ENCODE measurements around the gene UQCC3. TPM values are rescaled to one million over a fixed set of nuclear protein-coding genes. Genes with fewer than 3 reads are reported as not detected.

Gene UQCC3
- polyA plus RNA-seq, 1 of the 3 experiments (the other 2 are of a cell fraction), result 24.8 TPM

DNA sequence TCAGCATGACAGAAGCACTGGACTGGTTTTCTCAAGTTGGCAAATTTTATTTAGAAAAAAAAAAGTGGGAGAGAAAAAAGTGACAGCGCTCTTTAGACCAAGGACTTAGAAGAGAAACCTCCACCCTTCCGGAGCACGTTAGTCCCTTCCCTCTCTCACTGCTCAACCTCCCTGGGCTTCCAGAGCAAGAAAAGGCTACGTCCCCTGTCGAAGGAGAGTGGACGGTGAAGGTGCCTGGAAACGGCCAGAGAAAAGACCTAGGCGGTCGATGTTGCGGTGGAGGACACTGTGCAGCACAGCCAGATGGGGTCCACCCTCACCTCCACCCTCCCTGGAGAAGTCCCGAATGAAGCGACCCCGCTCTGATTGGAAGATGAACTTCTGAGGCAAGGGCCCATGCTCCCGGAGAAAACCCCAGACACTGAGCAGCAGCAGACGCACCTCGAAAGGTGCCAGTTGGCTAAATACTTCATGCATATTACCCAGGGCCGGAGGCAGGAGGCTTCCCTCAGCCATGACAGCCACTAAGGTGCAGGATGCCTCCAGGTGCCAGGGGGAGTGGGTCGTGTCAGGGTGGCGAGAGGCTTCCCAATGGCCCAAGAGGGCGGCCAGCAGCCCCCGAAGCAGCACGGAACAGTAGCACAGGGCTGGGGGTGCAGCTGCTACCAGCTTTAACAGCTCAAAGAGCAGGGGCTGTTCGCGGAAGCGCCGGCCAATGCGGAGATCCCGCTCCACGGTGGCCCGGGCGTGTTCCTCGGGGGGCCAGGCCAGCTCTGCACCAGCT lies 24.5 kb upstream of the UQCC3 start:
- DNase-seq, result peak; percentile 43
- Histone ChIP-seq H3K4me3 (ENCODE audit: low read depth in 2 of 2, low read length in 1 of 2) (no peak overlapping the region), H2AFZ (ENCODE audit: low read depth) (no peak overlapping the region), H3K36me3 (replicated peaks in 1 of 2; ENCODE audit: control insufficient read depth in 1 of 2, insufficient read depth in 2 of 2, low read length in 1 of 2) (peaks cover 21 to 31% of the 10 kb centered on the region in 2 experiments), H3K27ac (ENCODE audit: low read depth in 2 of 2, low read length in 1 of 2) (no peak overlapping the region), H3K4me2 (0 out of 2 replicates have a peak overlapping the region, but pooled peaks have one; percentile 33), H4K20me1 (ENCODE audit: insufficient read depth) (0 out of 2 replicates have a peak, but pooled peaks cover 5% of the 10 kb centered on the region), H3K9me2 (no peaks in the 10 kb centered on the region), H3K79me2 (ENCODE audit: insufficient read depth) (peaks cover 63% of the 10 kb centered on the region), H3F3A (replicated peaks; ENCODE audit: insufficient read depth) (peaks cover 5% of the 10 kb centered on the region), H3K9ac (no peak overlapping the region), H3K9me3 (no peaks in the 10 kb centered on the region), H3K4me1 (ENCODE audit: control insufficient read depth in 1 of 2, insufficient read depth in 2 of 2, low read depth in 1 of 2, low read length in 1 of 2) (peaks cover 7 to 10% of the 10 kb centered on the region in 2 experiments; a peak in 2 of 4 replicates), H3K27me3 (ENCODE audit: insufficient read depth) (no peaks in the 10 kb centered on the region)
- 48% methylated on average over 17 of the region's 32 CpGs for WGBS (ENCODE audit: low lambda C conversion rate)
- TF ChIP-seq, protein P1, sequence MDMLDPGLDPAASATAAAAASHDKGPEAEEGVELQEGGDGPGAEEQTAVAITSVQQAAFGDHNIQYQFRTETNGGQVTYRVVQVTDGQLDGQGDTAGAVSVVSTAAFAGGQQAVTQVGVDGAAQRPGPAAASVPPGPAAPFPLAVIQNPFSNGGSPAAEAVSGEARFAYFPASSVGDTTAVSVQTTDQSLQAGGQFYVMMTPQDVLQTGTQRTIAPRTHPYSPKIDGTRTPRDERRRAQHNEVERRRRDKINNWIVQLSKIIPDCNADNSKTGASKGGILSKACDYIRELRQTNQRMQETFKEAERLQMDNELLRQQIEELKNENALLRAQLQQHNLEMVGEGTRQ (IDR thresholded peaks at IDR 0.05; ENCODE audit: borderline replicate concordance, low read depth, low read length), result no peak
- TF ChIP-seq YY1 (IDR thresholded peaks at IDR 0.05; ENCODE audit: low read depth) (no peak), RAD21 (IDR thresholded peaks at IDR 0.05; ENCODE audit: low read length) (no peak), JUND (IDR thresholded peaks at IDR 0.05) (no peak), CHD2 (IDR thresholded peaks at IDR 0.05; ENCODE audit: low read length, partially characterized antibody) (no peak), TCF12 (IDR thresholded peaks at IDR 0.05) (no peak), RFX5 (IDR thresholded peaks at IDR 0.05; ENCODE audit: low read length) (no peak), TEAD4 (IDR thresholded peaks at IDR 0.05; ENCODE audit: borderline replicate concordance, insufficient read depth) (no peak), POLR2AphosphoS5 (IDR thresholded peaks at IDR 0.05; ENCODE audit: low read depth, low read length) (no peak), FOSL2 (IDR thresholded peaks at IDR 0.05; ENCODE audit: borderline replicate concordance, low read depth) (no peak), GABPA (IDR thresholded peaks at IDR 0.05; ENCODE audit: low read depth) (no peak), NRF1 (IDR thresholded peaks at IDR 0.05; ENCODE audit: low read depth, low read length) (no peak), TAF1 (IDR thresholded peaks at IDR 0.05; ENCODE audit: borderline replicate concordance, low read depth, low read length) (no peak)
- TF ChIP-seq, protein P2, sequence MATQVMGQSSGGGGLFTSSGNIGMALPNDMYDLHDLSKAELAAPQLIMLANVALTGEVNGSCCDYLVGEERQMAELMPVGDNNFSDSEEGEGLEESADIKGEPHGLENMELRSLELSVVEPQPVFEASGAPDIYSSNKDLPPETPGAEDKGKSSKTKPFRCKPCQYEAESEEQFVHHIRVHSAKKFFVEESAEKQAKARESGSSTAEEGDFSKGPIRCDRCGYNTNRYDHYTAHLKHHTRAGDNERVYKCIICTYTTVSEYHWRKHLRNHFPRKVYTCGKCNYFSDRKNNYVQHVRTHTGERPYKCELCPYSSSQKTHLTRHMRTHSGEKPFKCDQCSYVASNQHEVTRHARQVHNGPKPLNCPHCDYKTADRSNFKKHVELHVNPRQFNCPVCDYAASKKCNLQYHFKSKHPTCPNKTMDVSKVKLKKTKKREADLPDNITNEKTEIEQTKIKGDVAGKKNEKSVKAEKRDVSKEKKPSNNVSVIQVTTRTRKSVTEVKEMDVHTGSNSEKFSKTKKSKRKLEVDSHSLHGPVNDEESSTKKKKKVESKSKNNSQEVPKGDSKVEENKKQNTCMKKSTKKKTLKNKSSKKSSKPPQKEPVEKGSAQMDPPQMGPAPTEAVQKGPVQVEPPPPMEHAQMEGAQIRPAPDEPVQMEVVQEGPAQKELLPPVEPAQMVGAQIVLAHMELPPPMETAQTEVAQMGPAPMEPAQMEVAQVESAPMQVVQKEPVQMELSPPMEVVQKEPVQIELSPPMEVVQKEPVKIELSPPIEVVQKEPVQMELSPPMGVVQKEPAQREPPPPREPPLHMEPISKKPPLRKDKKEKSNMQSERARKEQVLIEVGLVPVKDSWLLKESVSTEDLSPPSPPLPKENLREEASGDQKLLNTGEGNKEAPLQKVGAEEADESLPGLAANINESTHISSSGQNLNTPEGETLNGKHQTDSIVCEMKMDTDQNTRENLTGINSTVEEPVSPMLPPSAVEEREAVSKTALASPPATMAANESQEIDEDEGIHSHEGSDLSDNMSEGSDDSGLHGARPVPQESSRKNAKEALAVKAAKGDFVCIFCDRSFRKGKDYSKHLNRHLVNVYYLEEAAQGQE (IDR thresholded peaks at IDR 0.05; ENCODE audit: low read depth, low read length), result no peak
- TF ChIP-seq, protein P3, sequence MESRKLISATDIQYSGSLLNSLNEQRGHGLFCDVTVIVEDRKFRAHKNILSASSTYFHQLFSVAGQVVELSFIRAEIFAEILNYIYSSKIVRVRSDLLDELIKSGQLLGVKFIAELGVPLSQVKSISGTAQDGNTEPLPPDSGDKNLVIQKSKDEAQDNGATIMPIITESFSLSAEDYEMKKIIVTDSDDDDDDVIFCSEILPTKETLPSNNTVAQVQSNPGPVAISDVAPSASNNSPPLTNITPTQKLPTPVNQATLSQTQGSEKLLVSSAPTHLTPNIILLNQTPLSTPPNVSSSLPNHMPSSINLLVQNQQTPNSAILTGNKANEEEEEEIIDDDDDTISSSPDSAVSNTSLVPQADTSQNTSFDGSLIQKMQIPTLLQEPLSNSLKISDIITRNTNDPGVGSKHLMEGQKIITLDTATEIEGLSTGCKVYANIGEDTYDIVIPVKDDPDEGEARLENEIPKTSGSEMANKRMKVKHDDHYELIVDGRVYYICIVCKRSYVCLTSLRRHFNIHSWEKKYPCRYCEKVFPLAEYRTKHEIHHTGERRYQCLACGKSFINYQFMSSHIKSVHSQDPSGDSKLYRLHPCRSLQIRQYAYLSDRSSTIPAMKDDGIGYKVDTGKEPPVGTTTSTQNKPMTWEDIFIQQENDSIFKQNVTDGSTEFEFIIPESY (IDR thresholded peaks at IDR 0.05; ENCODE audit: borderline replicate concordance, low read depth), result no peak
- TF ChIP-seq, protein P4, sequence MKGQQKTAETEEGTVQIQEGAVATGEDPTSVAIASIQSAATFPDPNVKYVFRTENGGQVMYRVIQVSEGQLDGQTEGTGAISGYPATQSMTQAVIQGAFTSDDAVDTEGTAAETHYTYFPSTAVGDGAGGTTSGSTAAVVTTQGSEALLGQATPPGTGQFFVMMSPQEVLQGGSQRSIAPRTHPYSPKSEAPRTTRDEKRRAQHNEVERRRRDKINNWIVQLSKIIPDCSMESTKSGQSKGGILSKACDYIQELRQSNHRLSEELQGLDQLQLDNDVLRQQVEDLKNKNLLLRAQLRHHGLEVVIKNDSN (IDR thresholded peaks at IDR 0.05; ENCODE audit: borderline replicate concordance, low read depth), result no peak
- TF ChIP-seq, protein P5, sequence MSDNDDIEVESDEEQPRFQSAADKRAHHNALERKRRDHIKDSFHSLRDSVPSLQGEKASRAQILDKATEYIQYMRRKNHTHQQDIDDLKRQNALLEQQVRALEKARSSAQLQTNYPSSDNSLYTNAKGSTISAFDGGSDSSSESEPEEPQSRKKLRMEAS (IDR thresholded peaks at IDR 0.05; ENCODE audit: low read depth), result no peak
- ChIA-PET CTCF (interaction anchor here (1.5 to 2.4 kb wide), 4 partner anchors 18 to 252 kb away, joined by 4 to 10 read pairs (median 4); partner anchors contain the start of genes C11orf98, CSKMT, SLC3A2 and TUT1), POLR2A (interaction anchor here (0.7 to 7.3 kb wide), 9 partner anchors 8 to 194 kb away, joined by 3 to 52 read pairs (median 6); partner anchors contain the start of genes B3GAT3, C11orf98, CSKMT and LBHD1)

Measured in SK-N-SH (cell line).